ENCODE results near the gene NFATC2.

GRCh38 chr20:51416532-51417249, 125.8 kb downstream of the NFATC2 start:
- no peak for TF ChIP-seq CTCF (IDR thresholded peaks at IDR 0.05; ENCODE audit: low read depth, low read length, poor library complexity, severe bottlenecking)
- TF ChIP-seq EZH2phosphoT487 (IDR thresholded peaks at IDR 0.05; ENCODE audit: borderline replicate concordance, low read length), result no peak

Data from DOHH2 (cell line).